ENCODE measurements around the gene LMBR1. TPM values are rescaled to one million over a fixed set of nuclear protein-coding genes. Genes with fewer than 3 reads are reported as not detected.
"Not testable (repeated sequence)": the region's sequence is repeated elsewhere in the genome, so short reads cannot be mapped to it uniquely, and the experiment has no call there.

LMBR1 gene
- total and polyA plus RNA-seq, 2 experiments from 2014 or later: 21.8 to 26.7 TPM

DNA sequence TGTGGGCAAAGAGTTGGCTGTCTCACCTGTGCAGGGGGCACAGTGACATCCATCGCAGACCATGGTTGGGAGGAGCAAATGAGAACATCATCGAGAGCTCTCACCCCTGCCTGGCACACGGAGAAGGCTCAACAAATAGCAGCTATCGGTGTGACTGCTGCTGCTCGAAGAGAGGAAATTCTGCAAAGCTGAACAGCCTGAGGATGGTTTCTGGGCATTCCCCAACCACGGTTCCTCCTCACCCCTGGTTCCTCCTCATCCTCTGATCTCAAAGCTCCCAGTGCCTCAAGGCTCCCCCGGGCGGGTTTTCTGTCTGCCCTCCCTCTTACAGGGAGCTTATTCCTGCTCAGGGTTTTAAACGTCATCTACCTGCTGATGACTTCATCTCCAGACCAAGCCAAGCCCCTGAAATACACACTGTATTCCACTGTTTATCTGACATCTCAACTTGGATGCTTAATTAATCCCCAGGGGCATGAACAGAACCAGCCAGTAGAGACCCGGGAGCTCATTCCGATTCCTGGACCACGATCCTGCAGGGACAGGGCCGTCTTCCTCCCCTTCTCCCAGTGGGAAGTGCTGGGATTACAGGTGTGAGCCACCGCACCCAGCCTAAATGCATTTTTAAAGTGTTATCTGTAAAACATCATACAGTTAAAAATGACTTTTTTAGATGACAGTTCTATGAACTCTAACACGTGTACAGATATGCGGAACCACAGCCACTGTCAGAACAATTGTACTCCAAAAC, 37.0 kb upstream of the LMBR1 start:
- WGBS, 2 experiments (ENCODE audit: low coverage in 1 of 2, low lambda C conversion rate in 2 of 2, missing lambda C conversion rate in 2 of 2): 46 to 53% methylated on average over 16 of the region's 16 CpGs
- in situ Hi-C loops (cut with MboI): no loop called here

DNA sequence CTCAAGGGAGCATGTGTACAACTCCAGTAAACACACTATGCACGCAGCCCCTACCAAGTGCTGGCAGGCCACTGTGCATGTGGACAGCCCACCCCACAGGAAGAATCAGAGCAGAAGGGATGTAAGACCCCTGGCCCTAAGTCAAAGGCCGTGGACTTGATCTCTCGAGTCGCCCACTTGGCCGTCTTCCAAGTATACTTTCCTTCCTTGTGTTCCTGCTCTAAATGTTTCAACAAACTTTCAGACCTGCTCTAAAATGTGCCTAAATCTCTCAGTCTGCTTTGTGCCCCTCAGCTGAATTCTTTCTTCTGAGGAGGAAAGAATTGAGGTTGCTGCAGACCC, 35.4 kb upstream of the LMBR1 start:
- in situ Hi-C loops (cut with MboI): no loop called here
- H3K27me3 ChIP-seq (replicated peaks; ENCODE audit: insufficient read depth): 0 out of 2 replicates have a peak, but pooled peaks cover 8% of the 10 kb centered on the region
- no peak overlapping the region for H3K27ac ChIP-seq
- H2AFZ ChIP-seq: no peak overlapping the region
- no peaks in the 10 kb centered on the region for H3K36me3 ChIP-seq (ENCODE audit: low read depth)
- 50 to 52% methylated on average over 5 of the region's 5 CpGs for WGBS, 2 experiments (ENCODE audit: low coverage in 1 of 2, low lambda C conversion rate in 2 of 2, missing lambda C conversion rate in 2 of 2)
- H3F3A ChIP-seq (ENCODE audit: insufficient read depth): no peaks in the 10 kb centered on the region
- no peaks in the 10 kb centered on the region for H3K79me2 ChIP-seq (ENCODE audit: insufficient read depth)
- no peak for TF ChIP-seq EZH2 (IDR thresholded peaks at IDR 0.05; ENCODE audit: insufficient read depth, poor library complexity, severe bottlenecking)
- no peak for TF ChIP-seq EZH2phosphoT487 (IDR thresholded peaks at IDR 0.05; ENCODE audit: insufficient read depth, low read depth)
- H4K20me1 ChIP-seq (ENCODE audit: insufficient read depth): no peaks in the 10 kb centered on the region
- no peaks in the 10 kb centered on the region for H3K9me3 ChIP-seq (ENCODE audit: low read depth)
- H3K9ac ChIP-seq: no peak overlapping the region
- no peaks in the 10 kb centered on the region for H3K9me2 ChIP-seq (ENCODE audit: insufficient read depth)
- no peak for DNase-seq
- H3K4me3 ChIP-seq: no peak overlapping the region
- no peak overlapping the region for H3K4me2 ChIP-seq (ENCODE audit: unreplicated experiment)
- H3K4me1 ChIP-seq (ENCODE audit: insufficient read depth): no peaks in the 10 kb centered on the region

More for the DNA sequence above, 37.0 kb upstream of the LMBR1 start:
- no peaks in the 10 kb centered on the region for H3K9me3 ChIP-seq (ENCODE audit: low read depth)
- no peak overlapping the region for H3K4me3 ChIP-seq
- no peaks in the 10 kb centered on the region for H3K9me2 ChIP-seq (ENCODE audit: insufficient read depth)
- 0 out of 2 replicates have a peak, but pooled peaks cover 8% of the 10 kb centered on the region for H3K27me3 ChIP-seq (replicated peaks; ENCODE audit: insufficient read depth)
- no peaks in the 10 kb centered on the region for H3F3A ChIP-seq (ENCODE audit: insufficient read depth)
- H3K4me2 ChIP-seq (ENCODE audit: unreplicated experiment): no peak overlapping the region
- DNase-seq: no peak
- no peaks in the 10 kb centered on the region for H3K79me2 ChIP-seq (ENCODE audit: insufficient read depth)
- H3K4me1 ChIP-seq (ENCODE audit: insufficient read depth): no peaks in the 10 kb centered on the region
- no peak overlapping the region for H3K9ac ChIP-seq
- H2AFZ ChIP-seq: no peak overlapping the region
- TF ChIP-seq EZH2 (IDR thresholded peaks at IDR 0.05; ENCODE audit: insufficient read depth, poor library complexity, severe bottlenecking): no peak
- no peak for TF ChIP-seq EZH2phosphoT487 (IDR thresholded peaks at IDR 0.05; ENCODE audit: insufficient read depth, low read depth)
- no peaks in the 10 kb centered on the region for H4K20me1 ChIP-seq (ENCODE audit: insufficient read depth)
- no peaks in the 10 kb centered on the region for H3K36me3 ChIP-seq (ENCODE audit: low read depth)
- H3K27ac ChIP-seq: no peak overlapping the region

DNA sequence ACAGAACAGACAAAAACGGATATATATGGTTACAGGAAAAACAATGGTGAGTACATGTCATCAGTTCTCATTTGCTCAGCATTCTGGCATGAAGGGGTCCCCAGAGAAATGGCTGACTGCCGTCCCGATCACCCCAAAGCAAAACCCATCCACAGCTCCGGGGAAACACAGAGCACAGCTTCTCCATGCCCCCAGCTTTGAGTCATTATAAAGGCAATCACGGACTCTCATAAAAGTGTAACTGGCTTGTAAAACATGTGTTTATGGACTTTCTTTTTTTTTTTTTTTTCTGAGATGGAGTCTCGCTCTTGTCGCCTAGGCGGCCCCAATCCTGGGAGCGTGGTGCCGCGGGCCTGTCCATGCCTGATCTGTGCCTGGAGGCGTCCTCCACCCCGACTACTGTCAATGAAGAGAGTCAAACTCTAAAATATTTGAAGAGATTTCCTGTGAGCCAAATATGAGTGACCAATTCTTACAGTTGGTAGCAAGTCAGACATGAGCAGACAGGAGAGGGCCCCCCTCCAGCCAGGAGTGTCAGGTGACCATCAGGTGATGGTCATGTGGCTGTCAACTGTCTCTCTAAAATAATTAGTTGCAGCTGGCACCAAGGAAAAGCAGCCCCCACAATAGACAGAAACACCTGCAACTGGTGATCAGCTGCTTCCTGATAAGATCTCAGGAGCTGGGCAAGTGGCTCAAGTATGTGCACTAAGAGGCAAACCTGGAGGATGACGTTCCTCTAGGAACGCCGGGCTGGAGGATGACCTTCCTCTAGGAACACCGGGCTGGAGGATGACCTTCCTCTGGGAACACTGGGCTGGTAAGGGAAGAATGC, 34.8 kb upstream of the LMBR1 start:
- 0 out of 2 replicates have a peak, but pooled peaks cover 8% of the 10 kb centered on the region for H3K27me3 ChIP-seq (replicated peaks; ENCODE audit: insufficient read depth)
- H3K4me2 ChIP-seq (ENCODE audit: unreplicated experiment): no peak overlapping the region
- no peaks in the 10 kb centered on the region for H3K9me3 ChIP-seq (ENCODE audit: low read depth)
- H3K9me2 ChIP-seq (ENCODE audit: insufficient read depth): no peaks in the 10 kb centered on the region
- no peak overlapping the region for H3K27ac ChIP-seq
- 35 to 38% methylated on average over 17 of the region's 17 CpGs for WGBS, 2 experiments (ENCODE audit: low coverage in 1 of 2, low lambda C conversion rate in 2 of 2, missing lambda C conversion rate in 2 of 2)
- no peaks in the 10 kb centered on the region for H4K20me1 ChIP-seq (ENCODE audit: insufficient read depth)
- H3F3A ChIP-seq (ENCODE audit: insufficient read depth): no peaks in the 10 kb centered on the region
- no peak overlapping the region for H3K9ac ChIP-seq
- H2AFZ ChIP-seq: no peak overlapping the region
- in situ Hi-C loops (cut with MboI): no loop called here
- H3K4me3 ChIP-seq: no peak overlapping the region
- H3K4me1 ChIP-seq (ENCODE audit: insufficient read depth): no peaks in the 10 kb centered on the region
- no peak for DNase-seq
- TF ChIP-seq EZH2phosphoT487 (IDR thresholded peaks at IDR 0.05; ENCODE audit: insufficient read depth, low read depth): no peak
- no peak for TF ChIP-seq EZH2 (IDR thresholded peaks at IDR 0.05; ENCODE audit: insufficient read depth, poor library complexity, severe bottlenecking)
- no peaks in the 10 kb centered on the region for H3K36me3 ChIP-seq (ENCODE audit: low read depth)
- no peaks in the 10 kb centered on the region for H3K79me2 ChIP-seq (ENCODE audit: insufficient read depth)

DNA sequence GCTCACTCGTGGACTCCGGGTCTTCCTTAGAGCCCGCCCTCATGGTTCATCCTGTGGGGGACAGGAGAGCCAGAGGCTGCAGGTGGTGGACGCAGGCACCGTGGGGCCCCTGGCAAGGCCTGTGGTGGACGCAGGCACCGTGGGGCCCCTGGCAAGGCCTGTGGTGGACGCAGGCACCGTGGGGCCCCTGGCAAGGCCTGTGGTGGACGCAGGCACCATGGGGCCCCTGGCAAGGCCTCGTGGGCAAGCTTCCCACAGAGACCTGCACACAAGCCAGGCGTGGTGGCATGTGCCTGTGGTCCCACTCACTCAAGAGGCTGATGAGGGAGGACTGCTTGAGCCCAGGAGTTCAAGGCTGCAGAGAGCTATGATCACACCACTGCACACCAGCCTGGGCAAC, 32.8 kb upstream of the LMBR1 start:
- DNase-seq; H3K9me2 ChIP-seq (ENCODE audit: insufficient read depth); H3K9me3 ChIP-seq (ENCODE audit: low read depth); H3K27ac ChIP-seq; H3F3A ChIP-seq (ENCODE audit: insufficient read depth); H3K4me1 ChIP-seq (ENCODE audit: insufficient read depth); H3K9ac ChIP-seq; in situ Hi-C loops (cut with MboI); H3K36me3 ChIP-seq (ENCODE audit: low read depth); H4K20me1 ChIP-seq (ENCODE audit: insufficient read depth); H3K4me3 ChIP-seq; H3K4me2 ChIP-seq (ENCODE audit: unreplicated experiment); H3K79me2 ChIP-seq (ENCODE audit: insufficient read depth); H2AFZ ChIP-seq: not testable (repeated sequence)
- H3K27me3 ChIP-seq (replicated peaks; ENCODE audit: insufficient read depth): peaks cover 11% of the 10 kb centered on the region; the same call in 1 of the 2 replicates
- 22 to 38% methylated on average over 8 to 12 of the region's 12 CpGs for WGBS, 2 experiments (ENCODE audit: low coverage in 1 of 2, low lambda C conversion rate in 2 of 2, missing lambda C conversion rate in 2 of 2)

DNA sequence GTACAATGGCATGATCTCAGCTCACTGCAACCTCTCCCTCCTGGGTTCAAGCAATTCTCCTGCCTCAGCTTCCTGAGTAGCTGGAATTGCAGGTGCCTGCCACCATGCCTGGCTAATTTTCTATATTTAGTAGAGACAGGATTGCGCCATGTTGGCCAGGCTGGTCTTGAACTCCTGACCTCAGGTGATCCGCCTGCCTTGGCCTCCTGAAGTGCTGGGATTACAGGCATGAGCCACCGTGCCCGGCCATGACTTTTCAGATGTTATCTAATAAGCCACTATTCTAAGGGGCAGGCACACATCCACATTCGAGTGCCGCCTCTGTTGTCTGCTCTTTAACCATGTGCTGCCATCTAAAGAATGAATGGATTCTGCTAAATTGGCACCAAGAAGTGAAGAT, 29.3 kb upstream of the LMBR1 start:
- H3F3A ChIP-seq (ENCODE audit: insufficient read depth); H3K27ac ChIP-seq; H3K4me2 ChIP-seq (ENCODE audit: unreplicated experiment); in situ Hi-C loops (cut with MboI); H3K79me2 ChIP-seq (ENCODE audit: insufficient read depth); H3K36me3 ChIP-seq (ENCODE audit: low read depth); H3K9ac ChIP-seq; H3K4me1 ChIP-seq (ENCODE audit: insufficient read depth); H4K20me1 ChIP-seq (ENCODE audit: insufficient read depth); DNase-seq; H3K4me3 ChIP-seq; H2AFZ ChIP-seq; H3K9me2 ChIP-seq (ENCODE audit: insufficient read depth); H3K9me3 ChIP-seq (ENCODE audit: low read depth): not testable (repeated sequence)
- H3K27me3 ChIP-seq (replicated peaks; ENCODE audit: insufficient read depth): peaks cover 18% of the 10 kb centered on the region
- WGBS, 2 experiments (ENCODE audit: low coverage in 1 of 2, low lambda C conversion rate in 2 of 2, missing lambda C conversion rate in 2 of 2): 40 to 57% methylated on average over 6 of the region's 6 CpGs

DNA sequence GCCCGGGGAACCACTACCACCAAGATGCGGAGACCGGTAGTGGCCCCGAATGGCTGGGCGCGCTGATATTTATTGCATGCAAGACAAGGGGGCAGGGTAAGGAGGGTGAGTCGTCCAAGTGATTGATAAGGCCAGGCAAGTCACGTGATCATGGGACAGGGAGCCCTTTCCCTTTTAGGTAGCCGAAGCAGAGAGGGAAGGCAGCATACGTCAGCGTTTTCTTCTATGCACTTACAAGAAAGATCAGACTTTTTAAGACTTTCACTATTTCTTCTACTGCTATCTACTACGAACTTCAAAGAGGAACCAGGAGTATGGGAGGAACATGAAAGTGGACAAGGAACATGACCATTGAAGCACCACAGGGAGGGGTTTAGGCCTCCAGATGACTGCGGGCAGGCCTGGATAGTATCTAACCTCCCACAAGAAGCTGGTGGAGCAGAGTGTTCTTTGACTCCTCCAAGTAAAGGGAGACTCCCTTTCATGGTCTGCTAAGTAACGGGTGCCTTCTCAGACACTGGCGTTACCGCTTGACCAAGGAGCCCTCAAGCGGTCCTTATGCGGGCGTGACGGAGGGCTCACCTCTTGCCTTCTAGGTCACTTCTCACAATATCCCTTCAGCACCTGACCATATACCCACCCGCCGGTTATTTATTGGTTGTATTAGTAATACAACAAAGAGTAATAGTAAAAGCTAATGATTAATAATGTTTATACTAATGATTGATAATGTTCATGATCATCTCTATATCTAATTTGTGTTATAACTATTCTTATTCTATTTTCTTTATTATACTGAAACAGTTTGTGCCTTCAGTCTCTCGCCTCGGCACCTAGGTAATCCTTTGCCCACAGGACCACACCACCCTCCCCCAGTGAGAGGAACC, 27.7 kb upstream of the LMBR1 start:
- H4K20me1 ChIP-seq (ENCODE audit: insufficient read depth); in situ Hi-C loops (cut with MboI); H3K27ac ChIP-seq; H3F3A ChIP-seq (ENCODE audit: insufficient read depth); DNase-seq; H2AFZ ChIP-seq; H3K9me2 ChIP-seq (ENCODE audit: insufficient read depth); H3K4me3 ChIP-seq; H3K4me1 ChIP-seq (ENCODE audit: insufficient read depth); H3K4me2 ChIP-seq (ENCODE audit: unreplicated experiment); H3K79me2 ChIP-seq (ENCODE audit: insufficient read depth); H3K9me3 ChIP-seq (ENCODE audit: low read depth); H3K36me3 ChIP-seq (ENCODE audit: low read depth); H3K9ac ChIP-seq: not testable (repeated sequence)
- H3K27me3 ChIP-seq (replicated peaks; ENCODE audit: insufficient read depth): peaks cover 18% of the 10 kb centered on the region
- WGBS, 2 experiments (ENCODE audit: low coverage in 1 of 2, low lambda C conversion rate in 2 of 2, missing lambda C conversion rate in 2 of 2): 51 to 53% methylated on average over 24 of the region's 24 CpGs

Measured in GM23248 (cell line).